NOMO-1 treated with DMSO at 0.1 percent for 48 hours (cell line): ENCODE results near the gene RHOC.
"Not testable (repeated sequence)": the region's sequence is repeated elsewhere in the genome, so short reads cannot be mapped to it uniquely, and the experiment has no call there.

Experiments
- DNase-seq: peaks from one replicate; lab custom pipeline; 2025; ENCODE audit not compliant: unreplicated experiment; lab: John Stamatoyannopoulos, UW

RHOC gene

DNA sequence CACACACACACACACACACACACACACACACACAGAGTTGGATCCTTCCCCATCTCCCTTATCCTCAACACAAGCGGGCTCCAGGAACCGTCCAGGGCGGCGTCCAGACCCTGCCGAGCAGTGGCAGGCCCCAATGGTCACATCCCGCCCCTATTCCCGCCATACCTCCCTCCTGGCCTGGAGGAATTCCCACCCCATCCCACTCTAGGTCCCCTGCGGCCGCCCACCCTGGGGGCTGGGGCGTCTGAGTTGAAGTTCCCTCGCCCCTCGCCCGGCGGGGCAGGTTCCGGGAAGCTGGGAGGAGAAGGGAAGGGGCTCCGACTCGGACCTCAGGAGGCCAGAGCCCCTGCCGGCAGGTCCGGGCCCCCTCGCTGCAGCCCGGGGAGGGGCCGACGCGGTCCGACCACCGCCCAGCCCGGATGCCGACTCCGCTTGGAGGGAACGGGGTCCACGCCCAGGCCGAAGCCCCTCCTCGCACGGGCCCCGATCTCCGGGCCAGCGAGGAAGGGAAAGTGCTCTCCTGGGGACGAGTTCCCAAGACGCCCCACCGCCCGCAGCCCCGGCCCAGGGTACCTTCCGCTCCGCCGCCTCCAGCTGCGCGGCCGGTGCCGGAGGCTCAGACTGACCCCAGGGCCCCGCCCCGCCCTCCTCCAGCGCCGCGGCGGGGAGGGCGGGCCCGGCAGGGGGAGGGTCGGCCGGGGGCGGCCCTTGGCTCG lies at the start of gene RHOC:
RHOC (minus strand) TSS at position 623 of the 716 bp plus-strand sequence. CDS start 3,328 bp downstream, outside the sequence.
- DNase-seq: peak; percentile 44

DNA sequence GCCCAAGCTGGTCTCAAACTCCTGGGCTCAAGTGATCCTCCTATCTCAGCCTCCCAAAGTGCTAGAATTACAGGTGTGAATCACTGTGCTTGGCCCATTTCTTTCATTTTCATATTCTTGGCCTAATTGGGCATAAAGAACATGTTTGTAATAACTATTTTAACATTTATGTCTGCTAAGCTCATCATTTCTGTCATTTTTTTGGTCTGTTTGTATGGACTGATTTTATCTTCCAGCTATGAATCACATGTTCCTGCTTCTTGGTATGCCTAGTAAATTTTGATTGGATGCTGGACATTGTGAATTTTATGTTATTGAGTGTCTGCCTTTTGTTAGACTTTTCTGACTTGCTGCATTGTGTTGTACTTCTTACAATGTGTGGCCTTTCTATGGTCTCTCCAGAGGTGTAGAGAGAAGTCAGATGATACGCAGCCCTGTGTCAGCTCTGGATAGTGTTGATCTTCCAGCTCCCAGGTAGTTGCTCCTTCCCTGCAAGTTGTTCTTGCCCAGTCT lies 47.2 kb upstream of the RHOC start:
- DNase-seq: no peak

DNA sequence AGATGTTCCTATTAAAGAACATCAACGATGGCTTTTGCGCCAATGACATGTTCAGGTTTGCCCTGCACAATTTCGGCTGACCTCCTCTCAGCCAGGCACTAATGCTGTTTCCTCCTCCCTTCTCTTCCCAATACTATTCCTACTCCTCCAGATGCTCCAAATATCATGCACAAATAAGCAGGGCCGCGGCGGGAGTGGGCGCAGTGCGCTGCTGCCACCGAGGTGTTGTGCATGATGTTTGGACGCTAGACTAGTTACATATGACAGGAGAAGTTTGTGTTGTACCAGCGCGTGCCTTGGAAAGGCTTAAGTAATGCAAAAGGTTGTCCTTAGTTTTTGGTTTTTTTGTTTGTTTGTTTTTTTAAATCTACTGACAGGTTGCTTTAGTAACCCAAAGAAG lies 41.5 kb upstream of the RHOC start:
- no peak for DNase-seq

DNA sequence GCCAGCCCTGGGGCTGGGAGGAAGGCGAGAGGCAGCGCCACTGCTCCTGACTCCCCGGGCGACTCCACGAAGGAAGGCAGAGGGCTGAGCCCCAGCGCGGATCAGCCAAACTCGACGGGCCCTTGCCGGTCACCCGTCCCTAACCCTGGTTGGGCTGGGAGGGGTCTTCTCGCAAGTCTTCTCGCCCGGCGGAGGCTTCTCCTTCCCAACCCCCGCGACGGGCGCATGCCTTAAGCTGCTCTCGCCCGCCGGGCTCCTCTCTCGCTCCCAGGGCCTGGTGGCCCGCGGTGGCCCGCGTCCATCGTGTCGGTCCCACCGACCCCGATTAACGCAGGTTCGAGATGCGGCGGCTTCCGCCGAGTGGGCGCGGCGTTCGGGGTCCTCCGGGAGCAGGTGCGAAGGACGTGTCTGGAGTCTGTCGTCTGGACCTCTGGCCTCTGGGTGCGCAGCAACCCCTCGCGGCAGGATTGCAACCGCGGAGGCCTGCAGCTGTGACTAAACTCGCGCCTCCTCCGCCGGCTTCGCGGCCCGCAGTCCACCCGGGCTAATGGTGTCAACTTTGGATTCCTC lies 37.2 kb upstream of the RHOC start:
- no peak for DNase-seq

DNA sequence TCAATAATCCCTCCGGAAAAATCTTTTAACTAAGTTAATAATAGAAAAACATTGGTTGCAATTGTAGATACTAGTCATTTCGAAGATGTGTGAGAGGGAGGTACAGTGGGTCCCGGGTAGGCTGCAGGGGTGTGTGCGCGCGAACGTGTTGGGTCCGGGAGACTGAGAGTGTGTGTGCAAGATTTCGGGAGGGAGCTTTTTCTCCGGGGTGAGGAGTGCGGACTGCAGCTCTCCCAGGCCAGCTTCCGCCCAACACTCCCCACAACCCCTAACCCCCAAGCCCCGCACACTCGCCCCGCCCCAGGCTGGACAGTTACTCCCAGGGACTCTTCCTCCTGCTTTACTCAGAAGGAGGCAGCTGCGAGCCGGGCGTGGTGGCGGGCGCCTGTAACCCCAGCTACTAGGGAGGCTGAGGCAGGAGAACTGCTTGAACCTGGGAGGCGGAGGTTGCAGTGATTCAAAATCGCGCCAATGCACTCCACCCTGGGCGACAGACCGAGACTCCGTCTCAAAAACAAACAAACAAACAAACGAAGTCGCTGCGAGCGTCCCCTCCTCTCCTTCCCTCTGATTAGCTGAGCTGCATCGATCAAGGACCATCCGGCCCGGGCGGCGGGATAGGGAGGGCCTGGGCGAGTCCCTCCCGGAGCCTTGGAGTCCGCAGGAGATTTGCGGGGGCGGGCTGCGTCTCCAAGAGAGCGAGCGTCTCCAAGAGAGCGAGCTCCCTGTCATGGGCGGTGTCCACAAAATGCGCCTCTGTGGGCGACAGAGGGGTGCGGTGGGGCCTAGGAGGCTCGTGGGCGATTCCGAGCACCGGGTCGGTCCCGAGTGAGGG lies 36.5 kb upstream of the RHOC start:
- DNase-seq: no peak

DNA sequence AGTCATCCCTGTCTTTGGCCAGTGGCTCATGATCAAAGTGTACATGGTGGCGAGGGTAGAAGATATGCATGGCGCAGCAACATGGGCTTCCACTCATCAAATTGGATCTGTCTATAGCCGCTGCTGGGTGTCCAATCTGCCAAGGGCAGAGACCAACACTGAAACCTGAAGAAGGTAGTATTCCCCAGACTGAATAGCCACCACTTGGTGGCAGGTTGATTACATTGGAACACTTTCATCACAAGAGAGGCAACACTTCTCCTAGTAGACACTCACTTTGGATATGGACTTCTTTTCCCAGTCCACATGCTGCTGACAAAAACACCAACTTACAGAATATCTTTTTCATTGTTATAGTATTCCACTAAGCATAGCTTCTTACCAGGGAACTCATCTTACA lies 30.6 kb upstream of the RHOC start:
- no peak for DNase-seq

DNA sequence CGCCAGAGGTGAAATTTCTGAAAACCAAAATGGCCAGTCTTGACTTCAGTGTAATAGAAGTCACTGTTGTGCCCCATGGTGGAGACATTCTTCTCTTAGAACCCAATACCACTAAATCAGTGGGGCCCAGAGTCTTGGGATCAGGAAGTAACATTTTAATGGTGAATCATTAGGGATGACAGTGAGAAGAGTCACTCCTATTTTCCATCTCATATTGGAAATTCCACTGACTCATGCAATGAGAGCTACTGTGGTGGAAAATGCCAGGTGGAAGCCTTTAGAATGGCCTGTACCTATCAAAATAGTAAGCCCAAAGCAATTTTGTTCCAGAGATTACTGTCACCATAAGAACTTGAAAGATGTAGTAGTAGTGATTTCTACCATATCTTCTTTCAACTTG lies 28.8 kb upstream of the RHOC start:
- DNase-seq: no peak

DNA sequence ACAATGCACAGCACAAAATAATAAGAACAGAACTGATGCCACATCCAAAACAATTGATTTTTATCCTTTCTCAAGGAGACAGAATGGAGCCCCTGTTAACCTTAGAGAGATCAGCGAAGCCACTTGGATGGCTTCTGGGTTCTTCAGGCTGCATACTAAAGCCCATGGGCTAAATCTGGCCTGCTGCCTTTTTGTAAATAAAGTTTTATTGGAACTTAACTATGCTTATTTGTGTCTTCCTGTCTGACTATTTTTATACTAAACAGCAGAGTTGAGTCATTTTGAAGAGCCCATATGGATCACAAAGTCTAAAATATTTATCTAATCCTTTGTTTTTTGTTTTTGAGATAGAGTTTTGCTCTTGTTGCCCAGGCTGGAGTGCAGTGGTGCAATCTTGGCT lies 24.5 kb upstream of the RHOC start:
- no peak for DNase-seq

DNA sequence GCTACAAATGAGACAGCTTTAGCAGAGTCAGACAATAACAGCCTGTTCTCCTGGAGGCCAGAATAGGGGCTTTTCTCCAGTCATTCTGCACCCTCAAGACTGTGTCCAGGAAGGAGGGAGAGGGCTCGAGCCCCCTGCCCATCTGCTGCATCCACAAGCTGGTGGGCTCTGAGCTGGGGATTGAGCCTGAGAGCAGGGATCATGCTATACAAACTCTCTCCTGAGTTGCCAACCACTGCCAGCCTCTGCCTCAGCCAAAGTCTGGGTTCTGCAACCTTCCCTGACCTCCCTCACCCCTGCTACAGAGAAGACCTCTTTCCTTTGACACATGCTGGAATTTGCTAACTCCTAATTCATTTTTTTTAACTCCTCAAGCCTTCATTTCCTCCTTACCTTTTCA lies 23.0 kb upstream of the RHOC start:
- no peak for DNase-seq

DNA sequence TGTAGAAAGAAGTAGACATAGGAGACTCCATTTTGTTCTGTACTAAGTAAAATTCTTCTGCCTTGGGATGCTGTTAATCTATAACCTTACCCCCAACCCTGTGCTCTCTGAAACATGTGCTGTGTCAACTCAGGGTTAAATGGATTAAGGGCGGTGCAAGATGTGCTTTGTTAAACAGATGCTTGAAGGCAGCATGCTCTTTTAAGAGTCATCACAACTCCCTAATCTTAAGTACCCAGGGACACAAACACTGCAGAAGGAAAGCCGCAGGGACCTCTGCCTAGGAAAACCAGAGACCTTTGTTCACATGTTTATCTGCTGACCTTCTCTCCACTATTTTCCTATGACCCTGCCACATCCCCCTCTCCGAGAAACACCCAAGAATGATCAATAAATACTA lies 22.1 kb upstream of the RHOC start:
- DNase-seq: not testable (repeated sequence)

DNA sequence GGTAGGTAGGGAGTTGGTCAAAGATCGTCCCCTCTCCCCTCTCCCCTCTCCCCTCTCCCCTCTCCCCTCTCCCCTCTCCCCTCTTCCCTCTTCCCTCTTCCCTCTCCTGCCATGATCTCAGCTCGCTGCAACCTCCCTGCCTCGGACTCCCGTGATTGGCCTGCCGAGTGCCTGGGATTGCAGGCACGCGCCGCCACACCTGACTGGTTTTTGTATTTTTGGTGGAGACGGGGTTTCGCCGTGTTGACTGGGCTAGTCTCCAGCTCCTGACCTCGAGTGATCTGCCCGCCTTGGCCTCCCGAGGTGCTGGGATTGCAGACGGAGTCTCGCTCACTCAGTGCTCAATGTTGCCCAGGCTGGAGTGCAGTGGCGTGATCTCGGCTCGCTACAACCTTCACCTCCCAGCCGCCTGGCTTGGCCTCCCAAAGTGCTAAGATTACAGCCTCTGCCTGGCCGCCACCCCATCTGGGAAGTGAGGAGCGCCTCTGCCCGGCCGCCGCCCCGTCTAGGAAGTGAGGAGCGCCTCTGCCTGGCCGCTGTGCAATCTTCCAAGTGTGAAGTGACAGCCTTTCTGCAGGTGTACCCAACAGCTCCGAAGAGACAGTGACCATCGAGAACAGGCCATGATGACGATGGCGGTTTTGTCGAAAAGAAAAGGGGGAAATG lies 21.5 kb upstream of the RHOC start:
- not testable (repeated sequence) for DNase-seq

DNA sequence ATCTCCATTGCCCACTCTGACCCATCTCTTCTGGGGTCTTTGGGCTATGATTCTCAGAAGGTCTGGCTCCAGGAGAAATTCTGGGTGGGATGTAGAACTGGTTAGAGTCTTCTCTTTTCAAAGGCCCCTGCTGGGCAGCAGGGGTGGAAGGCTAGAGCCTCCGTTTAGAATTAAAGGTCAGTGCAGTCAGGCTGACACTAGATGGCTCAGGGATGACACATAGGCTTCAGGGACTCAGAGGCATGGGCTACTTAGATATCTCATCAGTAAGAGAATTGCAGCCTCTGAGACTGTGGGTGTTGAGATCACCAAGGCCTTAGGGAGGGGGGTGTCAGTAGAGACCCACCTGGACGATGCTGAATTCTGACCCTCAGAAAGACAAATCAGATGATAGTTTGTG lies 20.8 kb upstream of the RHOC start:
- DNase-seq: no peak

DNA sequence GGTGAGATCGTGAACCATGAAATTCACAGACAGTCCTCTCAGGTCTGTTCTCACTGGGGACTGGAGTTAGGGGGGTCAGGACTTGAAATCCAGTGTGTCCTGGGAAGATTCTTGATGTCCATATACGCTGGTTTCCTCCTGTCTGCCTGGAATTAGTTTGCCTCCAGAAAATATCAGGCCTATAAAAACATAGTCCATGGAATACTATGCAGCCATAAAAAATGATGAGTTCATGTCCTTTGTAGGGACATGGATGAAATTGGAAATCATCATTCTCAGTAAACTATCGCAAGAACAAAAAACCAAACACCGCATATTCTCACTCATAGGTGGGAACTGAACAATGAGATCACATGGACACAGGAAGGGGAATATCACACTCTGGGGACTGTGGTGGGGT lies 17.3 kb upstream of the RHOC start:
- not testable (repeated sequence) for DNase-seq

DNA sequence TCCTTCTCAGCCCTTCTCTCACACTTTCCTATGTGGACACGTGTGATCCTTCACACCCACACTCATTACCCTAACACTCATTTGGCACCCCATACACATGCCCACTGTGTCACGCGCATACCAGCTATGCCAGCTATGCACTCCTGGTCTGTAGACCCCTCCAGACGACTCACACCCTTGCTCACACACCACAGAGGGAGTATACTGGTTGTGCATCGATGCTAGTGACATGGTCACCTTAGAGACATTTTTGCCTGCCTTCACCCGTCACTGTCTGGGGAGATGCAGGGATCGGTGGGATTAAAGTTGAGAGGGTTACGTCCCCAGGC lies 16.5 kb upstream of the RHOC start:
- no peak for DNase-seq

DNA sequence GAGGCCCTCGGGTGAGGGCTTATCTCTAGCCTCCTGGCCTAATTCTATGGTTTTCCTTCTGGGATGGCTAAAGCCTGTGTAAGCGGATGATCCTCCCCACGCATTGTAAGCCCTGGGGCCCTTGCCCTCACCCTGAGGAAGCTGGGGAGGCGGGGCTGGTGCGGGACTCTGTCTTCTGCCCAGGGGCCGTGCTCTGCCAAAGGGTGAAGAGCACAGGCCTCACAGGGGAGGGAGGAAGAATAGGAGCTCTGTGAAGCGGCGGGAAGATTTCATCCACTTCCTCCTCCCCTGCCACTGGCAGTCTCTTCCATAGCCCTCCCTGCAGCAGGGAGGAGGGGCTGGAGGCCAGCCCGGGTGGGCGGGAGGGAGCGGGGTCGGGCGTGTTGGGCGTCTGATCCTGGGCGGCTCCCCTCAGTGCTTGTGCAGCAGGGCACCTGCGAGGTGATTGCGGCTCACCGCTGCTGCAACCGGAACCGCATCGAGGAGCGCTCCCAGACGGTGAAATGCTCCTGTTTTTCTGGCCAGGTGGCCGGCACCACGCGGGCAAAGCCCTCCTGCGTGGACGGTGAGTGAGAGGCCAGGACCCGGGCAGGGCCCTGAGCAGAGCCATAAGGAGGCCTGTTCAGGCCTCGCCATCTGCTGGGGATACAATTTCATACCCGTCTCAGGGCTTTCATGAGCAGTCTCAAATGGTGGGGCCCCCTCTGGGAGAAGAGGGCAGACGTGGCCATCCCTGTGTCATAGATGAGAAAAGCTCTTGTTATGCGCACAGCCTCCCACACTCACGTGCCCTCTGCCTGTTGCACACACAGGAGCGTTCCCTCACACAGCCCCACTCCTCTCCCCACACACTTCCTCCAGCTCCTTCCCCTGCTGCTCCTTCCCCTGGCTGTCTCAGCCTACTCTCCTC lies 15.9 kb upstream of the RHOC start:
- DNase-seq: no peak

DNA sequence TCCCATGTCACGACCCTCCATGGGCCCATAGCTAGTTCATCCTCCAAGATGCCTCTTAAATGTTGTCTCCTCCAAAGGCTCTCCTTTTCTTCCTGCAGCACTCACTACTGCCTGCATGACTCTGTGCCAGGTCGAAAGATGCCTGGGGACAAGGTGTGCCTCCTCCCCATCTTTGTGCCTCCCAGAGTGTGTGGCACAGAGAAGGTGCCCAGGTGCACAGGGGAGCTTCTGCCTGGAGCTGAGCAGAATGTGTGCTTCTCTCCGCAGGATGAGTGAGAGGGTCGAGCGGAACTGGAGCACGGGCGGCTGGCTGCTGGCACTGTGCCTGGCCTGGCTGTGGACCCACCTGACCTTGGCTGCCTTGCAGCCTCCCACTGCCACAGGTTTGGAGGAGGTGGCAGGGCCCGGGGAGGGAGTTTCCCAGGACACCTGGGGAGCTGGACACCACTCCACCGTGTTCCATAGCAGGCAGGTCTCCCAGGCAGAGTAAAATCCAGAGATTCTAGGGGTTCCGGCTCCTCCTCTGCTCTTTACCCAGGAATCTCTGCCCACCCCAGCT lies 15.1 kb upstream of the RHOC start:
- no peak for DNase-seq

DNA sequence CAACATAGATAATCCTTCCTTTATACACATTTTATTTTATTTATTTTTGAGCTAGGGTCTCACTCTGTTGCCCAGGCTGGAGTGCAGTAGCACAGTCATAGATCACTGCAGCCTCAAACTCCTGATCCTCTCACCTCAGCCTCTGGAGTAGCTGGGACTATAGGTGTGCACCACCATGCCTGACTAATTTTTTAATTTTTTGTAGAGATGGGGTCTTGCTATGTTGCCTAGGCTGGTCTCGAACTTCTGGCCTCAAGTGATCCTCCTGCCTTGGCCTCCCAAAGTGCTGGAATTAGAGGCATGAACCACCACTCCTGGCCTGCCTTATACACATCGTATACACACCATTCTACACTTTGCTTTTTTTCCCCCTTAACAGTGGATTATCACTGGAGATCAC lies 14.4 kb upstream of the RHOC start:
- not testable (repeated sequence) for DNase-seq

DNA sequence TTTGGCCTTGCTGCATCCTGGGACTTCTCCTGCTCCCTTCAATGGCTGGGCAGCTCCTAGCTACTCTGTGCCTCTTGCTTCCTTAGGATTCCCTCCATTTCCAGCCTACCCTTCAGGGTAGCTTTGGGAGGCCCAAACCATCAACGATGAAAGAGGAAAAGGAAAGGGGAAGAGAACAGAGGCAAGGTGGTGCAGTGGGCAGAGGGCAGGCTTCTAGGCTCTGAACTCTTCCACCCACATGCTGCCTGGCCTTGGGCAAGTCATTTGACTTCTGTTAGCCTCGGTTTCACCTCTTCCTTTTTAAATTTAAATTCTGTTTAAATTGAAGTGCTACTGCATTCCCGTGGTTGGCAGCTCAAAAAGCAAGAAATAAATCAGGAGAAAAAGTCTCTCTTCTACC lies 13.9 kb upstream of the RHOC start:
- no peak for DNase-seq

DNA sequence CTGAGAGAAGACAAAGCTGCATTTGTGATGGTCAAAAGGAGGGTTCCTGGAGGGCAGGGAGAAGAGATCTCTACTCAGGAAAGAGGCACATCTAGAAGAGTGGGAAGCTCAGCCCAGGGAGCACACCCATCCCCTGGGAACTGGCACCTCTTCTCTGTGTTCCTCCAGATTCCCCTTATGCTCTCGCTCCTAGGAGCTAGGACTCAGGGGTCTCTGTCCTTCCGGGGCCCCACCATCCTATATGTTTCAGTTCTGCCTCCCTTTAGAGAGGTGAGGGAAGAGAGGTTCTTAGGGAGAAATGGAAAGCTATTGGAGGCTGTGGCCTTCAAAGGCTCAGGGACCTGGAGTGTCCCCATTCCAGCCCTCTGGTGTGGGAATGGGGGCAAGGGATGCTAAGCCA lies 12.8 kb upstream of the RHOC start:
- no peak for DNase-seq
